C4-2B (cell line): ENCODE measurements around the gene SEMA5A.

Experiments
- H3K27ac ChIP-seq: fragments of 450-650 bp; 2 replicates; pipeline ENCODE4 v1.5.1; 2017
- CTCF ChIP-seq: fragments of 450-650 bp; conservative IDR thresholded peaks from 2 replicates; pipeline ENCODE4 v1.5.1; 2017; ENCODE audit warnings: mild to moderate bottlenecking
- ZFX ChIP-seq: fragments of 450-650 bp; IDR thresholded peaks from 2 replicates; pipeline ENCODE4 v1.6.1; 2017

SEMA5A gene

DNA sequence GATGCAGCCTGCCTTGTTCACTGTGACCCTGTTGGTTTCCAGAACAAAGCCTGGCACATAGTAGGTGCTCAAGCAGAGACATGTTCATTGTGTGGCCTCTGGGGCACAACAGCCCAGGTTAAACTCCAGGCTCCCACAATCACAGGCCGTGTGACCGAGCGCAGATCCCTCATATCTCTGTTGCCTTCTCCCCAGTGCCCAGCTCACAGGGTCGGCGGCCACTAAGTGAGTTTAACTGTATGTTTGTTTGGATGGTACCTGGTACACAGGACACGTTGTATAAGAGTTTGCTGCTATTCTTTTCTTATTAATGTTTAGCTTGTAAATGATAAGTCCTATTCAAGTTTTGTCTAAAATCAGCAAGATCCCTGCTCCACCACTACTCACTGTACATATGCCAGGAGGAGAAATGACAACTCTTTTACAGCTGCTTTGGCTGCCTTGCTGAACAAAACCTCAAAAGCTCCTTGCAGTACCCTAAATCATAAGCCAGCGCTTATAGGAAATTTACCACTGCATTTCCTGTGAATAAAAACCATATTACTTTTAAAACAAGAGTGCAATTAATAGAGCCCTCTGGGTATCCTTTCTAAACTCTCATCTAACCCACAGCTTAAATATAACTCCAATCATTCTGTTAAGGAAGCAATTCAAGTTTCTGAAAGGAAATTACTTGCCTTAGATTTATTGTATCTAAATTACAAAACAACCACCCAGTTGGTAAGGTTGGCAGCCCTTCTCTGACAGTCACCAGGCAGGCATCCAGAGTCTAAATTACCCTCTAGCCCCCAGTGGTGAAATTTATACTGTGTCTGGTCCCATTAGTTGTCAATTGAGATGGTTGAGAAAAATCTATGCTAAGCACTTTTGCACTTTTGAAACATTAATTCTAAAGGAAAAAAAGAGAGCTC, 379.4 kb downstream of the SEMA5A start:
- no peak overlapping the region for H3K27ac ChIP-seq

GRCh38 chr5:9165546-9165945, 380.3 kb downstream of the SEMA5A start:
- TF ChIP-seq CTCF: no peak
- TF ChIP-seq ZFX: no peak

More for the DNA sequence above, 379.4 kb downstream of the SEMA5A start:
- no peak; the same call in 1 of the 2 replicates for TF ChIP-seq CTCF
- TF ChIP-seq ZFX: no peak

DNA sequence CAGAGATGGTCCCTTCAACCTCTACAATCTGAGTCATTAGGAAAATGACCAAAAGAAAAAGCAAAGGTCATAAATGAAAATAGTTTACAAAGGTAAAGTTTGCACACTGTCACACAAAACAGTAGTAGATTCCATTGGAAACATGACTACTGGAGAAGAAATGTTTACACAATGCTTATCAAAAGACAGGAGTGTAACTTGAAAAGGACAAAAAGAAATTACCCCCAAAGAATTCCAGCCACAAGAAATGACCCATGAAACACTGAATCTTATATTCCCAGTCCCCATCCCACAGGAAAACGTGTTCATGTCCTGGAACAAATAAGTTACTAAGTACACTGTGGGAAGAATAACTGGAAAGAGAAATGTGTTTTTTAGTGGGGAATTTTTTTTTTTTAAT, 385.1 kb downstream of the SEMA5A start:
- TF ChIP-seq ZFX (no peak), CTCF (no peak)
- no peak overlapping the region for H3K27ac ChIP-seq

More at GRCh38 chr5:9165546-9165945, 380.3 kb downstream of the SEMA5A start:
- no peak overlapping the region for H3K27ac ChIP-seq

- H3K27ac ChIP-seq: no peak overlapping the region
- no peak for TF ChIP-seq CTCF
- TF ChIP-seq ZFX: no peak
Measured at GRCh38 chr5:9157811-9158210, 388.1 kb downstream of the SEMA5A start.

- H3K27ac ChIP-seq: no peak overlapping the region
- TF ChIP-seq ZFX (no peak), CTCF (no peak)
Measured at GRCh38 chr5:9157020-9157419, 388.9 kb downstream of the SEMA5A start.

- no peak for TF ChIP-seq ZFX
- peak; percentile 24 for TF ChIP-seq CTCF
- H3K27ac ChIP-seq: no peak overlapping the region
Measured at GRCh38 chr5:9156282-9156681, 389.6 kb downstream of the SEMA5A start.

DNA sequence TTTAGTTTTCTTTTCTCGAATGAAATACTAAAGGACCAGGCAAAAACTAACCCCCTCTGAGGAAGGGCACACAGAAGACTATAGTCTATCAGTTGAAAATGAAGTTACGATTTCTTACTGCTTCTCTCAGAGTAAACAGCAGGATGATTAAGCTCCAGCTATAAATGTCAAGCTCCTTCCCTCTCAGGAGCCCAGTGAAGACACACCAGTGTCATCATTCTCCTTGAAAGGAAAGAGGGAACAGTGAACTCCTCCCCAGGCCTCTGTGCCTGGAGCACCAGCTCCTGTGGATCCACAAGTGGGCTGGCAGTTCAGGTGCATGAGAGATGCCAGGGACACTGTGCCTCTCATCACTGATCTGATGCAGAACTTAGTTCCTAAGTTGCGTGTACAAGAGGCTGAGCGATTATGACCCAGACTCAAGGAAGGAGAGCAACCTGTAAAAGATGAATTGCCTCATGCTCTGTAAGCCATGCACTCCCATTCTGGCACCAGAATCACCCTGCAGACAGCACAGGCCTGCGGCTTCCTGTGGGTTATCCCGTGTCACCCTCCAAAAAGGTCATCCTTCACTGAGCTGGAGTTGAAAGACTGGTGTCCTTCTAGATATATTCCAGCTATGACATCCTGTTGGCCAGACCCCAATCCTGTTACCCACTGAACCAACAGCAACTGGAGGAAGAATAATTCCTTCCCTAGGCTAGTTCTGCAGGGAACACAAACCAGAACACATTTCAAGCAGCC, 394.0 kb downstream of the SEMA5A start:
- no peak for TF ChIP-seq CTCF
- no peak for TF ChIP-seq ZFX
- no peak overlapping the region for H3K27ac ChIP-seq
